HG02981 (cell line): Measurements from ENCODE around the gene PTPRN2.
"Not testable (repeated sequence)": the region's sequence is repeated elsewhere in the genome, so short reads cannot be mapped to it uniquely, and the experiment has no call there.

ENCODE experiments used
- ATAC-seq: cut with Tn5 transposase; IDR thresholded peaks from one replicate; pipeline ENCODE4 v1.9.1; 2021; ENCODE audit warnings: mild to moderate bottlenecking, moderate library complexity; ENCODE audit not compliant: unreplicated experiment

Gene PTPRN2

GRCh38 chr7:158391541-158391940 lies 196.1 kb downstream of the PTPRN2 start:
- no peak for ATAC-seq

DNA sequence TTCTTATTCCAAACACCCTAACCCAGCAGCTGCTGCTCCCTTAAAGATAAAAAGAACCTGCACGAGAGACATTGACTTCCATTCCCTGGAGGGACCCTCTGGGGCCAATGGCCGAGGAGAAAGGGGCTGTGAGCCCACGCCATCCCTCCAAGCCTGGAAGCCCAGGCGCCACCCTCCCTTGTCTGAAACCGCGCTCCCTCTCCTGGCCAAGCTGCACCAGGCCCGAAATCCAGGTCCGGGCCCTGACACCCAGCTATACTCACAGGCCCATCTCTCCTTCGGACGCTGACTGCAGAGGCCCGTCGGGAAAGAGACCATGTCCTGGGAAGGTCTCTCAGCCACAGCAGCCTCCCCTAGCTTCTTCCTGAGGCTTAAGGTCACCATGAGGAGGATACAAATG lies 196.5 kb downstream of the PTPRN2 start:
- ATAC-seq = no peak

DNA sequence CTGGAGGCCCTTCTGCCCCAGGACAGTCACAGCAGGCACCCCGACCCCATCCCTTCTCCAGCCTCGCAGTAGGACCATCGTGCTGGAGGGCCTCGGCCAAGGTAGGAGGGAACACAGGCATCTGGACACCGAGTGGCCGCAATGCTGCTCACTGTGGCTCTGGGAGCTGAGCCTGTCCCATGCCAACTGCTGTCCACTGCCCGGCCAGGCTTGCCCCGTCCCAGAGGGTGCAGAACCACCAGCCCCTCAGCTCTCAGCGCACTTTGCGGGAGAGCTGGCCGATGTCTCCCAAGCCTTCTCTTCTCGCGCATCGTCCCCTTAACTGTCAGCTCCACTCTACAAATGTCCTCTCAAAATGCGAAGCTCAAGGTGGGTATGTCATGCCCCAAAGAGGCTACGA lies 197.2 kb downstream of the PTPRN2 start:
- ATAC-seq = no peak

GRCh38 chr7:158389514-158390425 lies 197.9 kb downstream of the PTPRN2 start:
- no peak for ATAC-seq

DNA sequence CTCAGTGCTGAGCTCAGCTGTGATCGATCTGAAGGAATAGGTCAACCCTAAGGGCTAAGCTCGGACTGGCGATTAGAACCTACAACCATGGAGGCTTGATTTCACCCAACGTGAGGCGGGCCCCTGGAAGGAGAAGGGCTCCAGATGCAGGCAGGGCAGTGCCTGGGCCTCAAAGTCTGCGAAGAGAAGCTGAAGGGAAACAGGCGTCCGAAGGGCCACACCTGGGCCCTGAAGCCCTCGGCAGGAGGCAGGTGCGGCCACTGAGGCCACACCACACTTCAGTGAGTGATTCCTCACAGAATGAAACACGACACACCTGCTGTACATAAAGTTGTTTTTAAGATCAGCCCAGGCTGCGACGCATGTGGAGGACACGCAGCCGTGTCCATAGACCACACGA lies 198.7 kb downstream of the PTPRN2 start:
- ATAC-seq = no peak

DNA sequence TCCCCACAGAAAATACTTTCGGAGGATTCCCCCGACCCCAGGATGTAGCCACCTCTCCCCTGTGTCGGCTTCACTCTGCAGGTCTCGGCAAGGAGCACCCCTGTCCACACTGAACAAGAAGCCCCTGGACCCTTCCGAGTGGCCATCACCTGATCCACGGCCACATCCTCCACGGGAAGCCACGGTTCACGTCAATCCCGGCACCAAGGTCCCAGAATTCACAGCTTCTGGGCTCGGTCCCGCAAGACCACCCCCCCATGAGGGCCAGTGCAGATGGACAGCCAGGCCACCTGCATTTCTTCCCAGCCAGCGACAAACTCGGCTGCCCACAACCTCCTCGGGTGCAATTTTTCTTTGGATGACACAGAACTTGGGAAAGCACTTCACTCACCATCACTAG lies 199.6 kb downstream of the PTPRN2 start:
- no peak for ATAC-seq

- ATAC-seq = no peak
These were observed 200.1 kb downstream of the PTPRN2 start for GRCh38 chr7:158387546-158387891.

DNA sequence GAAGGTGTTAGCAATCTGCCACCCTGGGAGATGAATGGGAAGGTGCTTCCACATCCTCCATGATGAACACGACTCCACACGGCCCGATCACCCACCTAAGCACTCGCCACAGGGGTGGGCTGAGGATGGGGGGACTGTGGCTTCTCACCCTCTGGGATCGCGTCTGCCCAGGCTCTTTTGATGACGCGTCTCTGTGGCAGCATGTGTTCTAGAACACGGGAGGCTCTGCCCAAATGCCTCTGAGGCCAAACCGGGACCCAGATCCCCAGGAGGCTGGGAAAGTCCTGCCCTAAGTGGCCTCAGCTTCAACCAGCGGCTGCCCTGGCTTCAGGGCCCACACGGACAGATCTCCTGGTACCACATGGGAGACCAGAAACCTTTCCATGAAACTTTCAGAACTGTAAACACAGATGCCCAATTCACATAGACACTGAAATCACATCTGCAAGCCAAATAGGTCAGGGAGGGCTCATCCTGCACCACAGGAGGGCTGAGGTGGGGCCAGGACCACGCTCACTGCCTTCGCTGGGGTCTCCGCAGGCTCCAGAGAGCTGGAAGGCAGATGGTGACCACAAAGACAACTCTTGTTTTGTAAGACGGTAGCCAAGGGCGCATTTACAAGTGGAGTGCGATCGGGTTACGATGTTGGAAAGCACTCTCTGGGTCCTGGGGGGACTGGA lies 200.6 kb downstream of the PTPRN2 start:
- no peak for ATAC-seq

GRCh38 chr7:158386355-158386618 lies 201.3 kb downstream of the PTPRN2 start:
- no peak for ATAC-seq

DNA sequence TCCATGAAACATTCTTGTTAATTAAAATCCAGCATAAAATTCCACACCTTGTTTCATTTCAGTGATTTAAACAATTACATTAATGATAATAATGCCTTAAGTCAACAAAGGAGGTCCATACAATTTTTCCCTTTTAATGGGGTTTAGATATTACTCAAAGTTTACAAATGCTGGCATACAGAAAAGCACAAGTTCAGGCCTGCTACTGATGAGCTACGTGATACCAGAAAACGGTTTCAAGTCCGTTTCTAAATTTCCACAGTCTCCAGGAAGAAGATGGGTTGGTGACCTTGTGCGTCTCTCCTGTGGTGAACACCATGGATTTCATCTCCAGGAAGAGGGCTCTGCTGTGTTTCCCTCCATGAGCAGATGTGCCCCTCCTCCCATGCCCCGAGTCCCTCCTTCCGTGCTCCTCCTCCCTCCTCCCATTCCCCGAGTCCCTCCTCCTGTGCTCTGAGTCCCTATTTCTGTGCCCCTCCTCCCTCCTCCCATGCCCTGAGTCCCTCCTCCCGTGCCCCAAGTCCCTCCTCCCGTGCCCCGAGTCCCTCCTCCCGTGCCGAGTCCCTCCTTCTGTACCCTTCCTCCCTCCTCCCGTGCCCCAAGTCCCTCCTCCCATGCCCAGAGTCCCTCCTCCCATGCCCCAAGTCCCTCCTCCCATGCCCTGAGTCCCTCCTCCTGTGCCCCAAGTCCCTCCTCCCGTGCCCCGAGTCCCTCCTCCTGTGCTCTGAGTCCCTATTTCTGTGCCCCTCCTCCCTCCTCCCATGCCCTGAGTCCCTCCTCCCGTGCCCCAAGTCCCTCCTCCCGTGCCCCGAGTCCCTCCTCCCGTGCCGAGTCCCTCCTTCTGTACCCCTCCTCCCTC lies 201.9 kb downstream of the PTPRN2 start:
- ATAC-seq = not testable (repeated sequence)

DNA sequence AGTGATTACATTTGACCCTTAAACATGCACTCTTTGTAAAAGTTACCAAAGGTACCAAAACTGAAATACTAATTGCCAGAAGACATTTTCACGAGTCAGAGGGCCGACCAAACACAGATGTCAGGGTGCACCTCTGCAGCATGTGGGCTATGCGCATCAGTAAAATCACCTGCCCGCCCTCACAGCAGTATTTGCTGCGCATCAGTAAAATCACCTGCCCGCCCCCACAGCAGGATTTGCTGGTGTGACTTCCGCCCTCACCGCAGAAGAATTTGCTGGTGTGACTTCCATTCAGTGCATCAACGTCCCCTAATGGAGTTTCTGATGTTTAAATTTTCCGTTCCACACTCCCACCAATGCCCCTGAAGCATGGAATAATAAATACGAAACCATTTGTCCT lies 202.9 kb downstream of the PTPRN2 start:
- no peak for ATAC-seq

- no peak for ATAC-seq
These were observed 204.0 kb downstream of the PTPRN2 start for GRCh38 chr7:158383665-158384064.

- no peak for ATAC-seq
These were observed 205.0 kb downstream of the PTPRN2 start for GRCh38 chr7:158382363-158383254.

- no peak for ATAC-seq
These were observed 205.7 kb downstream of the PTPRN2 start for GRCh38 chr7:158381956-158382355.

DNA sequence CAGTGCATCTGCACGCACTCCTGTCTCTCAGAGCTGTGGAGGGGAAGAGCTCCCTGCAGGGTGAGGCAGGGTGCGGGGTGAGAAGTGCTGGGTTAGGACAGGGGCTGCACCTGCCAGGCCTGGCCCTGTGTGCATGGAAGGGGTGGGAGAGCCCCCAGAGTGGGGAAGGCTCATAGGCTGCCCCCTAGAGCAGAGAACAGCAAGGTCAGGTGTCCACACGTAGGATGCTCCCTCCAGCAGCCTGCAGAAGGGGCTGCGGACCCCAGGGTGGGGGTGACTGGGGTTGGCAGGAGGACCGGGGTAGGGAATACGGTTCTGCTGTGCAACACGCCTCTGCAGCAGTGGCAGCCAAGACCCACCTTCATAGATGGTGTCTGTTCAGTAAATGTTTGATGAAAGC lies 208.6 kb downstream of the PTPRN2 start:
- no peak for ATAC-seq

- no peak for ATAC-seq
These were observed 209.6 kb downstream of the PTPRN2 start for GRCh38 chr7:158377800-158378623.

DNA sequence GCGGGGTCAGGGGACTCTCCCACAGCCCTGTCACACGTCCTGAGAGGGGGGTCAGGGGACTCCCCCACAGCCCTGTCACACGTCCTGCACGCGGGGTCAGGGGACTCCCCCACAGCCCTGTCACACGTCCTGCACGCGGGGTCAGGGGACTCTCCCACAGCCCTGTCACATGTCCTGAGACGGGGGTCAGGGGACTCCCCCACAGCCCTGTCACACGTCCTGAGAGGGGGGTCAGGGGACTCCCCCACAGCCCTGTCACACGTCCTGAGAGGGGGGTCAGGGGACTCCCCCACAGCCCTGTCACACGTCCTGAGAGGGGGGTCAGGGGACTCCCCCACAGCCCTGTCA lies 210.8 kb downstream of the PTPRN2 start:
- not testable (repeated sequence) for ATAC-seq

- not testable (repeated sequence) for ATAC-seq
These were observed 211.3 kb downstream of the PTPRN2 start for GRCh38 chr7:158376146-158376838.

DNA sequence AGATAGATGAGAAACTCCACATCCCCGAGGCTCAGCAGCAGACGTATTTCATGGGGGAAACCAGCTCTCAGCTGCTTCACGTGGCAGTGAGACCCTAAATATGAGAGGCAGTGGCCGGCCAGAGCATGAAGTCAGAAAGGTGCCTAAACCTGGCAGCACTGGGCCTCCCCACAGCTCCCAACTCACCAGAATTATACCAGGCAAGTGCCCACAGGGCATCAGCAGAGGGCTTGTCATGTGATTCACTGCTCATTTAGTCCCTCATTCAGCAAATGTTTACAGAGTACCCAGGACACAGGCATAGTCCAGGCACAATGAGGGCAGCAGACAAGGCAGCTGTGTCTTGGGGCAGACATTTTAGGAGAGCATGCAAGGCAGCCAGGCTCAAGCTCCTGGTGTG lies 212.6 kb downstream of the PTPRN2 start:
- ATAC-seq = no peak
